ENCODE results near the gene RMI2. TPM values are rescaled to one million over a fixed set of nuclear protein-coding genes. Genes with fewer than 3 reads are reported as not detected.

RMI2 gene
- total RNA-seq, 1 experiment from 2014 or later = 11.1 TPM

DNA sequence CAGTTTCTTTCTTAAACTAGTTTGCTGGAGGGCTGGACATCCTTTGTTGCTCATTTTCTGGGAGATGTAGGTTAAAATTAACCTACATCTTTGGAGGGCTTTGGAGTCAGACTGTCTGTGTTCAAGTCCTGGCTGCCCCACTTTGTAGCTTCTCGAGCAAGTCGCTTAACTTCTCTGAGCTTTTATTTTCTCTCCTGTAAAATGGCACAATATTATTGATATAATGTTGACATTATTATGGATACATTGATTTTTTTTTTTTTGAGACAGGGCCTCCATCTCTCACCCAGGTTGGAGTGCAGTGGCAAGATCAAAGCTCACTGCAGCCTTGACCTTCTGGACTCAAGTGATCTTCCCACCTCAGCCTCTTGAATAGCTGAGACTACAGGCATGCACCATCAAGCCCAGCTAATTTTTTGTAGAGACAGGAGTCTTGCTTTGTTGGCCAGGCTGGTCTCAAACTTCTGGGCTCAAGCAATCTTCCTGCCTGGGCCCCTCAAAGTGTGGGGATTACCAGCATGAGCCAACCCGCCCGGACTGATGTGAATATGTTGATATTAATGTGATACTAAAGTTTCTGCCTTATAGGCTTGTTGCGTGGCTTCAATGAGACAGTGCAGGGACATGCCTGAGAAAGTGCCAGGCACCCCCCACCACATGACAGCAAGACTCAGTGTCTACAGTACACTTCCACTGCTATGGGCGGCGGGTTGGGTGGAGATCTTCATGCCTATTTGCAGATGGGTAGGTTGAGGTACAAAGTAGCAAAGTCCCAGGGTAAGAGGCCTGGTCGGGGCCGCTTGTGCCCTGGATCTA lies 31.6 kb upstream of the RMI2 start:
- TF ChIP-seq, protein P1, sequence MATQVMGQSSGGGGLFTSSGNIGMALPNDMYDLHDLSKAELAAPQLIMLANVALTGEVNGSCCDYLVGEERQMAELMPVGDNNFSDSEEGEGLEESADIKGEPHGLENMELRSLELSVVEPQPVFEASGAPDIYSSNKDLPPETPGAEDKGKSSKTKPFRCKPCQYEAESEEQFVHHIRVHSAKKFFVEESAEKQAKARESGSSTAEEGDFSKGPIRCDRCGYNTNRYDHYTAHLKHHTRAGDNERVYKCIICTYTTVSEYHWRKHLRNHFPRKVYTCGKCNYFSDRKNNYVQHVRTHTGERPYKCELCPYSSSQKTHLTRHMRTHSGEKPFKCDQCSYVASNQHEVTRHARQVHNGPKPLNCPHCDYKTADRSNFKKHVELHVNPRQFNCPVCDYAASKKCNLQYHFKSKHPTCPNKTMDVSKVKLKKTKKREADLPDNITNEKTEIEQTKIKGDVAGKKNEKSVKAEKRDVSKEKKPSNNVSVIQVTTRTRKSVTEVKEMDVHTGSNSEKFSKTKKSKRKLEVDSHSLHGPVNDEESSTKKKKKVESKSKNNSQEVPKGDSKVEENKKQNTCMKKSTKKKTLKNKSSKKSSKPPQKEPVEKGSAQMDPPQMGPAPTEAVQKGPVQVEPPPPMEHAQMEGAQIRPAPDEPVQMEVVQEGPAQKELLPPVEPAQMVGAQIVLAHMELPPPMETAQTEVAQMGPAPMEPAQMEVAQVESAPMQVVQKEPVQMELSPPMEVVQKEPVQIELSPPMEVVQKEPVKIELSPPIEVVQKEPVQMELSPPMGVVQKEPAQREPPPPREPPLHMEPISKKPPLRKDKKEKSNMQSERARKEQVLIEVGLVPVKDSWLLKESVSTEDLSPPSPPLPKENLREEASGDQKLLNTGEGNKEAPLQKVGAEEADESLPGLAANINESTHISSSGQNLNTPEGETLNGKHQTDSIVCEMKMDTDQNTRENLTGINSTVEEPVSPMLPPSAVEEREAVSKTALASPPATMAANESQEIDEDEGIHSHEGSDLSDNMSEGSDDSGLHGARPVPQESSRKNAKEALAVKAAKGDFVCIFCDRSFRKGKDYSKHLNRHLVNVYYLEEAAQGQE (IDR thresholded peaks at IDR 0.05; ENCODE audit: insufficient read depth in 1 of 2, low read depth in 2 of 2, low read length in 1 of 2) = no peak
- no peak for TF ChIP-seq TCF7L2 (IDR thresholded peaks at IDR 0.05; ENCODE audit: low read depth, low read length)
- TF ChIP-seq POLR2AphosphoS5 (IDR thresholded peaks at IDR 0.05; ENCODE audit: low read depth, low read length) = no peak
- no peak for TF ChIP-seq CTCF (IDR thresholded peaks at IDR 0.05)
- TF ChIP-seq SIN3A (IDR thresholded peaks at IDR 0.05; ENCODE audit: borderline replicate concordance, insufficient read depth, low read depth, low read length) = no peak
- ChIA-PET CTCF (no interaction called here), POLR2A (interaction anchor here (0.6 kb wide), 1 partner anchor 13 kb away, joined by 6 read pairs; no protein-coding TSS in a partner anchor)
- intact Hi-C loops (cut with micrococcal nuclease; ENCODE audit: unreplicated experiment) (no loop called here), in situ Hi-C loops (cut with HindIII; ENCODE audit: low pct_unique_long_range_greater_than_20kb, low sequenced_read_pairs) (no loop called here)
- H3K27me3 ChIP-seq (ENCODE audit: control insufficient read depth, insufficient read depth, low read length) = no peaks in the 10 kb centered on the region
- BruUV-seq (replicated peaks) = no TSS peak
- no peak overlapping the region for H3K4me3 ChIP-seq (ENCODE audit: low read depth in 2 of 2, low read length in 2 of 2)
- H3K4me1 ChIP-seq (ENCODE audit: control insufficient read depth, insufficient read depth, low read length) = peaks cover 18% of the 10 kb centered on the region
- no peak overlapping the region for H3K27ac ChIP-seq (ENCODE audit: low read length)
- H3K9me3 ChIP-seq (ENCODE audit: control insufficient read depth, insufficient read depth, low read depth, low read length) = no peaks in the 10 kb centered on the region
- DNase-seq (ENCODE audit: low read depth, low spot score) = no peak
- ATAC-seq = no peak
- H3K36me3 ChIP-seq (ENCODE audit: control insufficient read depth, insufficient read depth, low read length) = no peaks in the 10 kb centered on the region

GRCh38 chr16:11314309-11314894 lies 30.9 kb upstream of the RMI2 start:
- TF ChIP-seq, protein P1 (IDR thresholded peaks at IDR 0.05; ENCODE audit: insufficient read depth in 1 of 2, low read depth in 2 of 2, low read length in 1 of 2) = no peak
- TF ChIP-seq POLR2AphosphoS5 (IDR thresholded peaks at IDR 0.05; ENCODE audit: low read depth, low read length) (no peak), SIN3A (IDR thresholded peaks at IDR 0.05; ENCODE audit: borderline replicate concordance, insufficient read depth, low read depth, low read length) (no peak), TCF7L2 (IDR thresholded peaks at IDR 0.05; ENCODE audit: low read depth, low read length) (no peak), CTCF (IDR thresholded peaks at IDR 0.05) (no peak)
- H3K4me3 ChIP-seq (ENCODE audit: low read depth in 2 of 2, low read length in 2 of 2) = no peak overlapping the region
- H3K27me3 ChIP-seq (ENCODE audit: control insufficient read depth, insufficient read depth, low read length) = no peaks in the 10 kb centered on the region
- peaks cover 18% of the 10 kb centered on the region for H3K4me1 ChIP-seq (ENCODE audit: control insufficient read depth, insufficient read depth, low read length)
- BruUV-seq (replicated peaks) = no TSS peak
- no peaks in the 10 kb centered on the region for H3K9me3 ChIP-seq (ENCODE audit: control insufficient read depth, insufficient read depth, low read depth, low read length)
- intact Hi-C loops (cut with micrococcal nuclease; ENCODE audit: unreplicated experiment) (no loop called here), in situ Hi-C loops (cut with HindIII; ENCODE audit: low pct_unique_long_range_greater_than_20kb, low sequenced_read_pairs) (no loop called here)
- POLR2A ChIA-PET = interaction anchor here (0.6 kb wide), 1 partner anchor 13 kb away, joined by 6 read pairs; no protein-coding TSS in a partner anchor
- H3K36me3 ChIP-seq (ENCODE audit: control insufficient read depth, insufficient read depth, low read length) = no peaks in the 10 kb centered on the region
- ATAC-seq (no peak), DNase-seq (ENCODE audit: low read depth, low spot score) (no peak)
- H3K27ac ChIP-seq (ENCODE audit: low read length) = no peak overlapping the region
- CTCF ChIA-PET = no interaction called here
